KMS-11 (cell line): ENCODE measurements around the gene MINDY2.
"Not testable (repeated sequence)": the region's sequence is repeated elsewhere in the genome, so short reads cannot be mapped to it uniquely, and the experiment has no call there.

Source experiments
- H2AFZ ChIP-seq: fragments of 200-600 bp; sonication (generic); 2 replicates; pipeline ENCODE4 v1.6.1; 2016; ENCODE audit warnings: antibody characterized with exemption, mixed run types, low read depth
- H3K27ac ChIP-seq: fragments of 200-600 bp; sonication (generic); 2 replicates; pipeline ENCODE4 v1.6.1; 2016; ENCODE audit warnings: mild to moderate bottlenecking, mixed run types
- H3K27me3 ChIP-seq: fragments of 200-600 bp; sonication (generic); 2 replicates; pipeline ENCODE4 v1.6.1; 2017; ENCODE audit warnings: mild to moderate bottlenecking, low read depth, mixed run types, moderate library complexity; ENCODE audit not compliant: insufficient read depth
- H3K36me3 ChIP-seq: fragments of 200-600 bp; sonication (generic); 2 replicates; pipeline ENCODE4 v1.6.1; 2017; ENCODE audit warnings: mild to moderate bottlenecking, mixed run types; ENCODE audit not compliant: insufficient read depth
- H3K4me1 ChIP-seq: fragments of 200-600 bp; sonication (generic); 2 replicates; pipeline ENCODE4 v1.6.1; 2016; ENCODE audit warnings: mild to moderate bottlenecking, low read depth, mixed run types; ENCODE audit not compliant: poor library complexity, severe bottlenecking
- H3K4me2 ChIP-seq: fragments of 200-600 bp; sonication (generic); 2 replicates; pipeline ENCODE4 v1.7.0; 2016; ENCODE audit warnings: mild to moderate bottlenecking, mixed run types
- H3K4me3 ChIP-seq: fragments of 200-600 bp; sonication (generic); IDR thresholded peaks from 2 replicates; pipeline ENCODE4 v1.6.1; 2017; ENCODE audit warnings: low read depth, low read length, mixed read lengths; ENCODE audit not compliant: insufficient read depth
- H3K79me2 ChIP-seq: fragments of 200-600 bp; sonication (generic); 2 replicates; pipeline ENCODE4 v1.6.1; 2016; ENCODE audit warnings: low read depth, mixed run types; ENCODE audit not compliant: insufficient read depth
- H3K9ac ChIP-seq: fragments of 200-600 bp; sonication (generic); 2 replicates; pipeline ENCODE4 v1.6.1; 2016; ENCODE audit warnings: mild to moderate bottlenecking, mixed run types
- H4K20me1 ChIP-seq: fragments of 200-600 bp; sonication (generic); 2 replicates; pipeline ENCODE4 v1.6.1; 2016; ENCODE audit warnings: mild to moderate bottlenecking, mixed run types; ENCODE audit not compliant: insufficient read depth
- CTCF ChIP-seq: fragments of 200-600 bp; sonication (generic); conservative IDR thresholded peaks from 2 replicates; pipeline ENCODE4 v1.6.1; 2017; ENCODE audit warnings: low read depth, mild to moderate bottlenecking, antibody characterized with exemption, low read length, moderate library complexity, mixed read lengths

The MINDY2 gene

DNA sequence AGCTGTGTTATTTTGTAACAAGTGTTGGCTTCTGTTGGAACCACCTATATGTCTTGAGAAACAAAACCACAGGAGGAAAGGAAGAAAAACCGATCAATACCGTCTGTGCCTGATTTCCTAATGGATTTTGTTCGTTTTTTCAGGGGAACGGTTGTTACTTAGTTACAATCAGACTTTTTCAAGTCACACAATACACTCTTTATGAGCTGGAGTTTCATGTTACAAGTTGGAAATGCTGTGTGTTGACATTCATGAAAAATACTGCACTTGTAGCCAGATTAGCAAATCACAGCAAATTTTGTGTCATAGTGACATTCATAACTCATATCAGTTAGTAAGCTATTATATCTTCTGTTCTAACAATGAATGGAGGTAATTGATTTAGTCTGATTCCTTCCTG is 83.5 kb downstream of the MINDY2 start:
- no peaks in the 10 kb centered on the region for H3K4me1 ChIP-seq
- no peak for TF ChIP-seq CTCF

GRCh38 chr15:58856086-58856485 is 85.0 kb downstream of the MINDY2 start:
- TF ChIP-seq CTCF: no peak
- Histone ChIP-seq H3K27me3 (no peaks in the 10 kb centered on the region), H3K4me3 (no peak overlapping the region), H3K9ac (no peak overlapping the region), H2AFZ (no peak overlapping the region), H3K27ac (no peak overlapping the region), H3K4me1 (no peaks in the 10 kb centered on the region), H3K4me2 (no peak overlapping the region), H3K36me3 (no peaks in the 10 kb centered on the region), H4K20me1 (no peaks in the 10 kb centered on the region), H3K79me2 (no peaks in the 10 kb centered on the region)

More for the DNA sequence above, 83.5 kb downstream of the MINDY2 start:
- Histone ChIP-seq H2AFZ (no peak overlapping the region), H3K79me2 (no peaks in the 10 kb centered on the region), H4K20me1 (no peaks in the 10 kb centered on the region), H3K36me3 (no peaks in the 10 kb centered on the region), H3K4me3 (no peak overlapping the region), H3K27ac (no peak overlapping the region), H3K4me2 (no peak overlapping the region), H3K9ac (no peak overlapping the region), H3K27me3 (no peaks in the 10 kb centered on the region)

GRCh38 chr15:58856621-58857020 is 85.5 kb downstream of the MINDY2 start:
- not testable (repeated sequence) for H3K27me3 ChIP-seq, H3K79me2 ChIP-seq, H3K4me3 ChIP-seq, H3K4me2 ChIP-seq, H3K9ac ChIP-seq, H3K4me1 ChIP-seq, H4K20me1 ChIP-seq, H3K36me3 ChIP-seq, H2AFZ ChIP-seq, H3K27ac ChIP-seq

DNA sequence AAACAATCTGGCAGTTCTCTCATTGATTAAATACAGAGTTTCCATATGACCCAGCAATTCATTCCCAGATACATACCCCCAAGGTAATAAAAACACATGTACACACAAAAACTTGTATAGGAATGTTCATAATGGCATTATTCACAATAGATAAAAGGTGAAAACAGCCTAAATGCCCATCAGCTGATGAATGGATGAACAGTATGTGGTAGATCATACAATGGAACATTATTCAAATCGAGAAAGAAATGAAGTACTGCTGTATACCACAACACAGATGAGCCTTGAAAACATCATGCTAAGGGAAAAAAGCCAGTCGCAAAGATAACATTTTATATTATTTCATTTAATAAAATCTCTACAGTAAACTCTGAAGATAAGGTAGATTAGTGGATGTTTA is 91.2 kb downstream of the MINDY2 start:
- no peaks in the 10 kb centered on the region for H3K4me1 ChIP-seq
- no peak for TF ChIP-seq CTCF
- H3K4me2 ChIP-seq: no peak overlapping the region
- no peaks in the 10 kb centered on the region for H3K36me3 ChIP-seq
- H3K79me2 ChIP-seq: no peaks in the 10 kb centered on the region
- no peaks in the 10 kb centered on the region for H3K27me3 ChIP-seq
- H4K20me1 ChIP-seq: no peaks in the 10 kb centered on the region
- H2AFZ ChIP-seq: no peak overlapping the region
- no peak overlapping the region for H3K9ac ChIP-seq
- H3K27ac ChIP-seq: no peak overlapping the region
- H3K4me3 ChIP-seq: no peak overlapping the region

DNA sequence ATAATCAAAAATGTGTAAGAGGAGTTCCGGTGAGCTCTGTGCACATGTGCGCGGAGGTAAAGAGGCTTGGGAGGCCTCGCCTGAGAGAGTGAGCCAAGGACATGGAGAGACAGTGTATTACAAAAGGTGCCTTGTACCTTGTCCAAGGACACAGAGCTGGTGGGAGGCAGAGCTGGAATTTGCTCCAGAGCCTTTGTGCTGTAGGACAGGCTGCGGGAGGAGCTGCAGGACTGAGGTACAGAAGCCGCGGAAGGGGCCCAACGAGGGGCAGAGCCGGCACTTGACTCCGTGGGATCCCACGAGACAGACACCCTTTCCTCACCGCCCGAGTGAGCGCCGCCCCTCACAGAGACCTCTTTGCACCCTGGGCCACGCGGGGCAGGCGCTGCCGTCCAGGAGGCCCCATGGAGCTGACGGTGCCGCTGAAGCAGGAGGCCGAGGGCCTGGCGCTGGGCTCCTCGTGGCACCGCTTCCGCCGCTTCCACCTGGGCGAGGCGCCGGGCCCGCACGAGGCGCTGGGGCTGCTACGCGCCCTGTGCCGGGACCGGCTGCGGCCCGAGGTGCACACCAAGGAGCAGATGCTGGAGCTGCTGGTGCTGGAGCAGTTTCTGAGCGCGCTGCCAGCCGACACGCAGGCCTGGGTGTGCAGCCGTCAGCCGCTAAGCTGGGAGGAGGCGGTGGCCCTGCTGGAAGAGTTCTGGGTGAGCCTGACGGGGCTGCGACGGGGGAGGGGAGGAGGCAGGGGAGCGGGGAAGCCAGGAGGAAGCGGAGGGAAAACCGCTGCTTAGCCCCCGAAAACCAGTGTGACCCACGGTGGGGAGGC is 93.7 kb downstream of the MINDY2 start:
- Histone ChIP-seq H3K4me3 (no peak overlapping the region), H2AFZ (no peak overlapping the region), H3K4me2 (no peak overlapping the region)

More for the DNA sequence above, 93.7 kb downstream of the MINDY2 start:
- Histone ChIP-seq H3K36me3 (no peaks in the 10 kb centered on the region), H3K27me3 (no peaks in the 10 kb centered on the region), H4K20me1 (no peaks in the 10 kb centered on the region), H3K9ac (no peak overlapping the region), H3K4me1 (no peaks in the 10 kb centered on the region), H3K79me2 (no peaks in the 10 kb centered on the region), H3K27ac (no peak overlapping the region)
- no peak for TF ChIP-seq CTCF
